ENCODE data around the gene COA8. TPM values are rescaled to one million over a fixed set of nuclear protein-coding genes. Genes with fewer than 3 reads are reported as not detected.

COA8 gene
- total and polyA plus RNA-seq, 9 of the 15 experiments (the other 6 are each of a cell fraction or from before 2014, with no cell fraction given) = 5.0 to 35.3 (median 25.7) TPM

DNA sequence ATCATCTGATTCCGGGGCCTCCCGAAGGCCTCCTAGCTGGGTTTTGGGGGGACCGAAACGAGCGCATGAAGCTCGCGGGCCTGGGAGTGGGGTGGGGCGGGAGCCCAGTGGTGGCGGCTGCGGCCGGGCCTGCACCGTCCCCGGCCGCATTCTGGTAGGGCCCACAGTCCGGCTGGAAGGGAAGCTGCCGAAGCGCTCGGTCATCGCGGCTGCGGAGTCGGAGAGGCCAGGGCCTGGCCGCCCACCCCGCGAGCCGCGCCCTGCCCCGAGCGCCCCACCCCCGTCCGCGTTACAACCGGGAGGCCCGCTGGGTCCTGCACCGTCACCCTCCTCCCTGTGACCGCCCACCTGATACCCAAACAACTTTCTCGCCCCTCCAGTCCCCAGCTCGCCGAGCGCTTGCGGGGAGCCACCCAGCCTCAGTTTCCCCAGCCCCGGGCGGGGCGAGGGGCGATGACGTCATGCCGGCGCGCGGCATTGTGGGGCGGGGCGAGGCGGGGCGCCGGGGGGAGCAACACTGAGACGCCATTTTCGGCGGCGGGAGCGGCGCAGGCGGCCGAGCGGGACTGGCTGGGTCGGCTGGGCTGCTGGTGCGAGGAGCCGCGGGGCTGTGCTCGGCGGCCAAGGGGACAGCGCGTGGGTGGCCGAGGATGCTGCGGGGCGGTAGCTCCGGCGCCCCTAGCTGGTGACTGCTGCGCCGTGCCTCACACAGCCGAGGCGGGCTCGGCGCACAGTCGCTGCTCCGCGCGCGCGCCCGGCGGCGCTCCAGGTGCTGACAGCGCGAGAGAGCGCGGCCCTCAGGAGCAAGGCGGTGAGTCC, 66.1 kb downstream of the COA8 start, which contains the start of gene KLC1 (continued):
- TF ChIP-seq EWSR1 (IDR thresholded peaks at IDR 0.05; ENCODE audit: borderline replicate concordance, low read depth, partially characterized antibody) (no peak), ZNF586 (CRISPR knock-in tag; conservative IDR thresholded peaks at IDR 0.05) (no peak), ZNF217 (CRISPR knock-in tag; IDR thresholded peaks at IDR 0.05) (no peak), DACH1 (IDR thresholded peaks at IDR 0.05; ENCODE audit: partially characterized antibody) (no peak), E2F3 (CRISPR knock-in tag; IDR thresholded peaks at IDR 0.05) (no peak), CCNT2 (IDR thresholded peaks at IDR 0.05; ENCODE audit: borderline replicate concordance, extremely low read depth, insufficient read length, low read depth, low read length) (peak; percentile 52), HDGF (IDR thresholded peaks at IDR 0.05) (no peak), HNRNPK (IDR thresholded peaks at IDR 0.05; ENCODE audit: low read depth, low read length, poor library complexity, severe bottlenecking) (no peak), ZFP1 (CRISPR knock-in tag; IDR thresholded peaks at IDR 0.05) (no peak), GABPB1 (CRISPR knock-in tag; IDR thresholded peaks at IDR 0.05) (peak; percentile 6; the same call in 1 of the 2 replicates), TSC22D4 (tag; IDR thresholded peaks at IDR 0.05) (no peak), ZZZ3 (IDR thresholded peaks at IDR 0.05) (no peak), HSF4 (CRISPR knock-in tag; IDR thresholded peaks at IDR 0.05; ENCODE audit: borderline replicate concordance) (no peak), ARNT (IDR thresholded peaks at IDR 0.05) (no peak), MTA1 (IDR thresholded peaks at IDR 0.05; ENCODE audit: borderline replicate concordance) (peak; percentile 95)
- TF ChIP-seq, protein P1, sequence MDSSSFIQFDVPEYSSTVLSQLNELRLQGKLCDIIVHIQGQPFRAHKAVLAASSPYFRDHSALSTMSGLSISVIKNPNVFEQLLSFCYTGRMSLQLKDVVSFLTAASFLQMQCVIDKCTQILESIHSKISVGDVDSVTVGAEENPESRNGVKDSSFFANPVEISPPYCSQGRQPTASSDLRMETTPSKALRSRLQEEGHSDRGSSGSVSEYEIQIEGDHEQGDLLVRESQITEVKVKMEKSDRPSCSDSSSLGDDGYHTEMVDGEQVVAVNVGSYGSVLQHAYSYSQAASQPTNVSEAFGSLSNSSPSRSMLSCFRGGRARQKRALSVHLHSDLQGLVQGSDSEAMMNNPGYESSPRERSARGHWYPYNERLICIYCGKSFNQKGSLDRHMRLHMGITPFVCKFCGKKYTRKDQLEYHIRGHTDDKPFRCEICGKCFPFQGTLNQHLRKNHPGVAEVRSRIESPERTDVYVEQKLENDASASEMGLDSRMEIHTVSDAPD (CRISPR knock-in tag; IDR thresholded peaks at IDR 0.05) = no peak
- TF ChIP-seq, protein P2, sequence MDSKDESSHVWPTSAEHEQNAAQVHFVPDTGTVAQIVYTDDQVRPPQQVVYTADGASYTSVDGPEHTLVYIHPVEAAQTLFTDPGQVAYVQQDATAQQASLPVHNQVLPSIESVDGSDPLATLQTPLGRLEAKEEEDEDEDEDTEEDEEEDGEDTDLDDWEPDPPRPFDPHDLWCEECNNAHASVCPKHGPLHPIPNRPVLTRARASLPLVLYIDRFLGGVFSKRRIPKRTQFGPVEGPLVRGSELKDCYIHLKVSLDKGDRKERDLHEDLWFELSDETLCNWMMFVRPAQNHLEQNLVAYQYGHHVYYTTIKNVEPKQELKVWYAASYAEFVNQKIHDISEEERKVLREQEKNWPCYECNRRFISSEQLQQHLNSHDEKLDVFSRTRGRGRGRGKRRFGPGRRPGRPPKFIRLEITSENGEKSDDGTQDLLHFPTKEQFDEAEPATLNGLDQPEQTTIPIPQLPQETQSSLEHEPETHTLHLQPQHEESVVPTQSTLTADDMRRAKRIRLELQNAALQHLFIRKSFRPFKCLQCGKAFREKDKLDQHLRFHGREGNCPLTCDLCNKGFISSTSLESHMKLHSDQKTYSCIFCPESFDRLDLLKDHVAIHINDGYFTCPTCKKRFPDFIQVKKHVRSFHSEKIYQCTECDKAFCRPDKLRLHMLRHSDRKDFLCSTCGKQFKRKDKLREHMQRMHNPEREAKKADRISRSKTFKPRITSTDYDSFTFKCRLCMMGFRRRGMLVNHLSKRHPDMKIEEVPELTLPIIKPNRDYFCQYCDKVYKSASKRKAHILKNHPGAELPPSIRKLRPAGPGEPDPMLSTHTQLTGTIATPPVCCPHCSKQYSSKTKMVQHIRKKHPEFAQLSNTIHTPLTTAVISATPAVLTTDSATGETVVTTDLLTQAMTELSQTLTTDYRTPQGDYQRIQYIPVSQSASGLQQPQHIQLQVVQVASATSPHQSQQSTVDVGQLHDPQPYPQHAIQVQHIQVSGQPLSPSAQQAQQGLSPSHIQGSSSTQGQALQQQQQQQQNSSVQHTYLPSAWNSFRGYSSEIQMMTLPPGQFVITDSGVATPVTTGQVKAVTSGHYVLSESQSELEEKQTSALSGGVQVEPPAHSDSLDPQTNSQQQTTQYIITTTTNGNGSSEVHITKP (IDR thresholded peaks at IDR 0.05; ENCODE audit: partially characterized antibody) = peak; percentile 12
- TF ChIP-seq, protein P3, sequence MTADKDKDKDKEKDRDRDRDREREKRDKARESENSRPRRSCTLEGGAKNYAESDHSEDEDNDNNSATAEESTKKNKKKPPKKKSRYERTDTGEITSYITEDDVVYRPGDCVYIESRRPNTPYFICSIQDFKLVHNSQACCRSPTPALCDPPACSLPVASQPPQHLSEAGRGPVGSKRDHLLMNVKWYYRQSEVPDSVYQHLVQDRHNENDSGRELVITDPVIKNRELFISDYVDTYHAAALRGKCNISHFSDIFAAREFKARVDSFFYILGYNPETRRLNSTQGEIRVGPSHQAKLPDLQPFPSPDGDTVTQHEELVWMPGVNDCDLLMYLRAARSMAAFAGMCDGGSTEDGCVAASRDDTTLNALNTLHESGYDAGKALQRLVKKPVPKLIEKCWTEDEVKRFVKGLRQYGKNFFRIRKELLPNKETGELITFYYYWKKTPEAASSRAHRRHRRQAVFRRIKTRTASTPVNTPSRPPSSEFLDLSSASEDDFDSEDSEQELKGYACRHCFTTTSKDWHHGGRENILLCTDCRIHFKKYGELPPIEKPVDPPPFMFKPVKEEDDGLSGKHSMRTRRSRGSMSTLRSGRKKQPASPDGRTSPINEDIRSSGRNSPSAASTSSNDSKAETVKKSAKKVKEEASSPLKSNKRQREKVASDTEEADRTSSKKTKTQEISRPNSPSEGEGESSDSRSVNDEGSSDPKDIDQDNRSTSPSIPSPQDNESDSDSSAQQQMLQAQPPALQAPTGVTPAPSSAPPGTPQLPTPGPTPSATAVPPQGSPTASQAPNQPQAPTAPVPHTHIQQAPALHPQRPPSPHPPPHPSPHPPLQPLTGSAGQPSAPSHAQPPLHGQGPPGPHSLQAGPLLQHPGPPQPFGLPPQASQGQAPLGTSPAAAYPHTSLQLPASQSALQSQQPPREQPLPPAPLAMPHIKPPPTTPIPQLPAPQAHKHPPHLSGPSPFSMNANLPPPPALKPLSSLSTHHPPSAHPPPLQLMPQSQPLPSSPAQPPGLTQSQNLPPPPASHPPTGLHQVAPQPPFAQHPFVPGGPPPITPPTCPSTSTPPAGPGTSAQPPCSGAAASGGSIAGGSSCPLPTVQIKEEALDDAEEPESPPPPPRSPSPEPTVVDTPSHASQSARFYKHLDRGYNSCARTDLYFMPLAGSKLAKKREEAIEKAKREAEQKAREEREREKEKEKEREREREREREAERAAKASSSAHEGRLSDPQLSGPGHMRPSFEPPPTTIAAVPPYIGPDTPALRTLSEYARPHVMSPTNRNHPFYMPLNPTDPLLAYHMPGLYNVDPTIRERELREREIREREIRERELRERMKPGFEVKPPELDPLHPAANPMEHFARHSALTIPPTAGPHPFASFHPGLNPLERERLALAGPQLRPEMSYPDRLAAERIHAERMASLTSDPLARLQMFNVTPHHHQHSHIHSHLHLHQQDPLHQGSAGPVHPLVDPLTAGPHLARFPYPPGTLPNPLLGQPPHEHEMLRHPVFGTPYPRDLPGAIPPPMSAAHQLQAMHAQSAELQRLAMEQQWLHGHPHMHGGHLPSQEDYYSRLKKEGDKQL (CRISPR knock-in tag; IDR thresholded peaks at IDR 0.05; ENCODE audit: borderline replicate concordance) = no peak
